Measurements from ENCODE around the gene MLLT3. TPM values are rescaled to one million over a fixed set of nuclear protein-coding genes. Genes with fewer than 3 reads are reported as not detected.

Gene MLLT3
- total RNA-seq, 1 experiment from 2014 or later = 7.0 TPM

DNA sequence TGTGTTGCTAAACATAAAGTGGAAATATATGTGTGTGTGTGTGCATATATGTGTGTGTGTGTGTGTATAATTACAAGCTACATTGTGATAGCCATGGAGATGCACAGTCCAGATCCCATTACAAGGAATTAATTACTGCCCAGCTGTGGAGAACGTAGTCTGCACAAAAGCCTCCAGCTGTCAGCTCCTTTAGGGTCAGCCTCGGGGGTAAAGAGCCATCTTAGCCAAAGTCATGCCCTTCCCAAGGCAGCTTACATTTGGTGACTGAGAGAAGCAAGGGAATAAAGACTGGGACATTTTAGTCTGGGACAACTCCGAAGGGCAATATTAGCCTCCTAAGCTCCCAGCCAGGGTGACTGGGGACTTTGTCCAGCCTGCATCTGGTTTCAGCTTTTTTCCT is 39.9 kb upstream of the MLLT3 start:
- no peak overlapping the region for H3K4me3 Mint-ChIP-seq
- H3K27me3 Mint-ChIP-seq (ENCODE audit: low read depth) = no peaks in the 10 kb centered on the region
- no peak for TF ChIP-seq STAT6 (CRISPR knock-in tag; conservative IDR thresholded peaks at IDR 0.05; ENCODE audit: low read depth)
- TF ChIP-seq ZNF121 (CRISPR knock-in tag; IDR thresholded peaks at IDR 0.05) = 0 out of 2 replicates have a peak, but pooled peaks have one; percentile 49
- H3K27ac Mint-ChIP-seq = no peak overlapping the region
- H3K9me3 Mint-ChIP-seq = no peaks in the 10 kb centered on the region
- H3K36me3 Mint-ChIP-seq = no peaks in the 10 kb centered on the region
- ChIA-PET CTCF (interaction anchor here (0.6 to 1.9 kb wide), 3 partner anchors 22 to 47 kb away, joined by 3 to 7 read pairs (median 3); partner anchors contain the start of gene FOCAD), POLR2A (no interaction called here)
- no peak for DNase-seq (ENCODE audit: low spot score)
- peaks cover 25% of the 10 kb centered on the region for H3K4me1 Mint-ChIP-seq
- ATAC-seq = peak; percentile 18

DNA sequence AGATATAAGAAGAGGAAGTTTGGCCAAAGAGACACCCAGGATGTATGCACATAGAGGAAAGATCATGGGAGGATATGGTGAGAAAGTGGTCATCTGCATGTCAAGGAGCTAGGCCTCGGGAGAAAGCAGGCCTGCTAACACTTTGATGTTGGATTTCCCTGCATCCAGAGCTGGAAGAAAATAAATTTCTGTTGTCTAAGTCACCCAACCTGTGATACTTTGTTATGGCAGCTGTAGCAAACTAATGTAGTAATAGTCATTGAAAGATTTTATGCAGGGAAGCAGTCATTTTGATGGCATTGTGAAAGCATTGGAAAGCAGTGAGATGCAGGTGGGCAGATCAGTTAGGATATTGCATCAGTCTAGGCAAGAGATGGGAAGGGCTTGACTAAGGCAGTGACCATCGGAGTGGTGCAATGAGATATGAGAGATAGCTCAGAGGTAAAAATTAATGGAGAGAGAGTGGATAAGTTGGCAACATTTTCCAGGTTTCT is 37.2 kb upstream of the MLLT3 start:
- H3K4me3 Mint-ChIP-seq = no peak overlapping the region
- peaks cover 6% of the 10 kb centered on the region; the same call in 1 of the 2 replicates for H3K27me3 Mint-ChIP-seq (ENCODE audit: low read depth)
- TF ChIP-seq, protein P1, sequence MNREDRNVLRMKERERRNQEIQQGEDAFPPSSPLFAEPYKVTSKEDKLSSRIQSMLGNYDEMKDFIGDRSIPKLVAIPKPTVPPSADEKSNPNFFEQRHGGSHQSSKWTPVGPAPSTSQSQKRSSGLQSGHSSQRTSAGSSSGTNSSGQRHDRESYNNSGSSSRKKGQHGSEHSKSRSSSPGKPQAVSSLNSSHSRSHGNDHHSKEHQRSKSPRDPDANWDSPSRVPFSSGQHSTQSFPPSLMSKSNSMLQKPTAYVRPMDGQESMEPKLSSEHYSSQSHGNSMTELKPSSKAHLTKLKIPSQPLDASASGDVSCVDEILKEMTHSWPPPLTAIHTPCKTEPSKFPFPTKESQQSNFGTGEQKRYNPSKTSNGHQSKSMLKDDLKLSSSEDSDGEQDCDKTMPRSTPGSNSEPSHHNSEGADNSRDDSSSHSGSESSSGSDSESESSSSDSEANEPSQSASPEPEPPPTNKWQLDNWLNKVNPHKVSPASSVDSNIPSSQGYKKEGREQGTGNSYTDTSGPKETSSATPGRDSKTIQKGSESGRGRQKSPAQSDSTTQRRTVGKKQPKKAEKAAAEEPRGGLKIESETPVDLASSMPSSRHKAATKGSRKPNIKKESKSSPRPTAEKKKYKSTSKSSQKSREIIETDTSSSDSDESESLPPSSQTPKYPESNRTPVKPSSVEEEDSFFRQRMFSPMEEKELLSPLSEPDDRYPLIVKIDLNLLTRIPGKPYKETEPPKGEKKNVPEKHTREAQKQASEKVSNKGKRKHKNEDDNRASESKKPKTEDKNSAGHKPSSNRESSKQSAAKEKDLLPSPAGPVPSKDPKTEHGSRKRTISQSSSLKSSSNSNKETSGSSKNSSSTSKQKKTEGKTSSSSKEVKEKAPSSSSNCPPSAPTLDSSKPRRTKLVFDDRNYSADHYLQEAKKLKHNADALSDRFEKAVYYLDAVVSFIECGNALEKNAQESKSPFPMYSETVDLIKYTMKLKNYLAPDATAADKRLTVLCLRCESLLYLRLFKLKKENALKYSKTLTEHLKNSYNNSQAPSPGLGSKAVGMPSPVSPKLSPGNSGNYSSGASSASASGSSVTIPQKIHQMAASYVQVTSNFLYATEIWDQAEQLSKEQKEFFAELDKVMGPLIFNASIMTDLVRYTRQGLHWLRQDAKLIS (CRISPR knock-in tag; IDR thresholded peaks at IDR 0.05; ENCODE audit: borderline replicate concordance) = no peak
- TF ChIP-seq, protein P2, sequence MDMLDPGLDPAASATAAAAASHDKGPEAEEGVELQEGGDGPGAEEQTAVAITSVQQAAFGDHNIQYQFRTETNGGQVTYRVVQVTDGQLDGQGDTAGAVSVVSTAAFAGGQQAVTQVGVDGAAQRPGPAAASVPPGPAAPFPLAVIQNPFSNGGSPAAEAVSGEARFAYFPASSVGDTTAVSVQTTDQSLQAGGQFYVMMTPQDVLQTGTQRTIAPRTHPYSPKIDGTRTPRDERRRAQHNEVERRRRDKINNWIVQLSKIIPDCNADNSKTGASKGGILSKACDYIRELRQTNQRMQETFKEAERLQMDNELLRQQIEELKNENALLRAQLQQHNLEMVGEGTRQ (CRISPR knock-in tag; IDR thresholded peaks at IDR 0.05) = no peak
- no peak for TF ChIP-seq ZBTB21 (CRISPR knock-in tag; IDR thresholded peaks at IDR 0.05; ENCODE audit: borderline replicate concordance)
- no peak for TF ChIP-seq ETV6 (CRISPR knock-in tag; IDR thresholded peaks at IDR 0.05)
- no peak for TF ChIP-seq CDX4 (CRISPR knock-in tag; IDR thresholded peaks at IDR 0.05; ENCODE audit: borderline replicate concordance)
- no peak for TF ChIP-seq AR (CRISPR knock-in tag; IDR thresholded peaks at IDR 0.05)
- no peak for TF ChIP-seq ZNF317 (CRISPR knock-in tag; IDR thresholded peaks at IDR 0.05; ENCODE audit: borderline replicate concordance, low read depth)
- no peak for TF ChIP-seq JAZF1 (CRISPR knock-in tag; IDR thresholded peaks at IDR 0.05)
- no peak for TF ChIP-seq HMGA2 (CRISPR knock-in tag; IDR thresholded peaks at IDR 0.05)
- TF ChIP-seq ATF1 (CRISPR knock-in tag; IDR thresholded peaks at IDR 0.05) = no peak
- no peak for TF ChIP-seq SMAD4 (CRISPR knock-in tag; IDR thresholded peaks at IDR 0.05)
- TF ChIP-seq ERG (CRISPR knock-in tag; IDR thresholded peaks at IDR 0.05) = no peak
- TF ChIP-seq, protein P3, sequence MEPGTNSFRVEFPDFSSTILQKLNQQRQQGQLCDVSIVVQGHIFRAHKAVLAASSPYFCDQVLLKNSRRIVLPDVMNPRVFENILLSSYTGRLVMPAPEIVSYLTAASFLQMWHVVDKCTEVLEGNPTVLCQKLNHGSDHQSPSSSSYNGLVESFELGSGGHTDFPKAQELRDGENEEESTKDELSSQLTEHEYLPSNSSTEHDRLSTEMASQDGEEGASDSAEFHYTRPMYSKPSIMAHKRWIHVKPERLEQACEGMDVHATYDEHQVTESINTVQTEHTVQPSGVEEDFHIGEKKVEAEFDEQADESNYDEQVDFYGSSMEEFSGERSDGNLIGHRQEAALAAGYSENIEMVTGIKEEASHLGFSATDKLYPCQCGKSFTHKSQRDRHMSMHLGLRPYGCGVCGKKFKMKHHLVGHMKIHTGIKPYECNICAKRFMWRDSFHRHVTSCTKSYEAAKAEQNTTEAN (CRISPR knock-in tag; IDR thresholded peaks at IDR 0.05) = no peak
- no peak for TF ChIP-seq ZNF396 (CRISPR knock-in tag; IDR thresholded peaks at IDR 0.05; ENCODE audit: borderline replicate concordance)
- peaks cover 11% of the 10 kb centered on the region for H3K4me1 Mint-ChIP-seq
- H3K27ac Mint-ChIP-seq = no peak overlapping the region
- DNase-seq (ENCODE audit: low spot score) (no peak), ATAC-seq (no peak)
- POLR2A ChIA-PET = interaction anchor here (0.7 to 2.6 kb wide), 3 partner anchors 12 to 38 kb away, joined by 3 to 14 read pairs (median 5); partner anchors contain the start of genes FOCAD and MLLT3
- peaks cover 7% of the 10 kb centered on the region; the same call in 1 of the 2 replicates for H3K9me3 Mint-ChIP-seq
- H3K36me3 Mint-ChIP-seq = no peaks in the 10 kb centered on the region; the same call in 1 of the 2 replicates
- CTCF ChIA-PET = interaction anchor here (0.6 kb wide), 1 partner anchor 1187 kb away, joined by 3 read pairs; no protein-coding TSS in a partner anchor
